ENCODE measurements around the gene TRPT1.

The TRPT1 gene

DNA sequence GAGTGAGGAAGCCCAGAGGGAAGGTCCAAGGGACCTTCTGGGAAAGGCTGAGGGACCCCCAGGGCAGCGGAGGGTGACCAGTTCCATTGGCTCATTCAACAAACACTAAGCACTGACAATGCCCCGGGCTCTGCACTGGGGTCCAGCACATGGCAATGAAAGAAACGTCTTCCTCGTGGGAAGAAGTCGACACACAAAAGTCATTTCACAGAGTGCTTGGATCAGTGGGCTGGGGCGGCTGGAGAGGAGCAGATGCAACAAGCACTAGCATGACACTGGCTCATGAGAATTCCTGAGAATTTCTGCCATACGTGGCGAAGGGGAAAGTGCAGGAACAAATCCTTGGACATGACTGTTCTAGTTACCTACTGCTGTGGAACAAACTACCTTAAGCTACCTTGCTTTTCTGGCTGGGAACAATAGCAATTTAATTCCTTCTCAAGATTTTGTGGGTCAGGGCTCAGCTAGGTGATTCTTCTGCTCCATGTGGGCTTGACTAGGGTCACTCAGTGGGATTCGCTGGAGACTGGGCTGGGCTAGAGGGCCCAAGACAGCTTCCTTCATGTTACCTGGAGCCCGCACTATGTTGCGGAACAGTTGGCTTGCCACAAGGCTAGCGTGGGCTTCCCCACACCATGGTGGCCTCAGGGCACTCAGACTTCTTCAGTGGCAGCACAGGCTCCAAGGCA lies 46.9 kb downstream of the TRPT1 start:
- TF ChIP-seq, protein P1, sequence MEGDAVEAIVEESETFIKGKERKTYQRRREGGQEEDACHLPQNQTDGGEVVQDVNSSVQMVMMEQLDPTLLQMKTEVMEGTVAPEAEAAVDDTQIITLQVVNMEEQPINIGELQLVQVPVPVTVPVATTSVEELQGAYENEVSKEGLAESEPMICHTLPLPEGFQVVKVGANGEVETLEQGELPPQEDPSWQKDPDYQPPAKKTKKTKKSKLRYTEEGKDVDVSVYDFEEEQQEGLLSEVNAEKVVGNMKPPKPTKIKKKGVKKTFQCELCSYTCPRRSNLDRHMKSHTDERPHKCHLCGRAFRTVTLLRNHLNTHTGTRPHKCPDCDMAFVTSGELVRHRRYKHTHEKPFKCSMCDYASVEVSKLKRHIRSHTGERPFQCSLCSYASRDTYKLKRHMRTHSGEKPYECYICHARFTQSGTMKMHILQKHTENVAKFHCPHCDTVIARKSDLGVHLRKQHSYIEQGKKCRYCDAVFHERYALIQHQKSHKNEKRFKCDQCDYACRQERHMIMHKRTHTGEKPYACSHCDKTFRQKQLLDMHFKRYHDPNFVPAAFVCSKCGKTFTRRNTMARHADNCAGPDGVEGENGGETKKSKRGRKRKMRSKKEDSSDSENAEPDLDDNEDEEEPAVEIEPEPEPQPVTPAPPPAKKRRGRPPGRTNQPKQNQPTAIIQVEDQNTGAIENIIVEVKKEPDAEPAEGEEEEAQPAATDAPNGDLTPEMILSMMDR (IDR thresholded peaks at IDR 0.05) = no peak
- Mint-ChIP-seq H3K27ac (no peak overlapping the region), H3K9me3 (peaks cover 6% of the 10 kb centered on the region), H3K4me3 (no peak overlapping the region), H3K36me3 (ENCODE audit: low read depth) (peaks cover 18% of the 10 kb centered on the region), H3K27me3 (ENCODE audit: low read depth, poor library complexity) (peaks cover 2% of the 10 kb centered on the region), H3K4me1 (peaks cover 35% of the 10 kb centered on the region)
- no peak for DNase-seq

DNA sequence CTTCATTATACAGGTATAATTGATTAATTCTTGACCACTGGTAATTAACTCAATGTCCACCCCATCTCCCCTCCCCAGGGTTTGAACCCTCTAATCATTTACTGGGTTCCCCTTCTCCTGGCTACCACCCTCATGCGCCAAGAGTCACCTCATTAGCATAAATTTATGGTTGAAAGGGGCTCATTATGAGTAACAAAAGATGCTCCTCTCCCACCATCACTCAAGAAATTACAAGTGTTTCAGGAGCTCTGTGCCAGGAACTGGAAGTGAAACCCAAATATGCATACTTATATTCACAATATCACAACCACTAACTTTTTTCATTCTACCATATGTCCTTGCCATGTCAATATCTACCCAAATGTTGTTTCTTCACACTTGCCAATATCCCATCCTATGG lies 47.8 kb downstream of the TRPT1 start:
- DNase-seq = no peak
- peaks cover 15% of the 10 kb centered on the region for H3K9me3 Mint-ChIP-seq
- TF ChIP-seq, protein P1 (IDR thresholded peaks at IDR 0.05) = no peak
- no peak overlapping the region for H3K27ac Mint-ChIP-seq
- peaks cover 25% of the 10 kb centered on the region for H3K36me3 Mint-ChIP-seq (ENCODE audit: low read depth)
- H3K27me3 Mint-ChIP-seq (ENCODE audit: low read depth, poor library complexity) = peaks cover 4% of the 10 kb centered on the region
- H3K4me1 Mint-ChIP-seq = peaks cover 26% of the 10 kb centered on the region
- H3K4me3 Mint-ChIP-seq = no peak overlapping the region

DNA sequence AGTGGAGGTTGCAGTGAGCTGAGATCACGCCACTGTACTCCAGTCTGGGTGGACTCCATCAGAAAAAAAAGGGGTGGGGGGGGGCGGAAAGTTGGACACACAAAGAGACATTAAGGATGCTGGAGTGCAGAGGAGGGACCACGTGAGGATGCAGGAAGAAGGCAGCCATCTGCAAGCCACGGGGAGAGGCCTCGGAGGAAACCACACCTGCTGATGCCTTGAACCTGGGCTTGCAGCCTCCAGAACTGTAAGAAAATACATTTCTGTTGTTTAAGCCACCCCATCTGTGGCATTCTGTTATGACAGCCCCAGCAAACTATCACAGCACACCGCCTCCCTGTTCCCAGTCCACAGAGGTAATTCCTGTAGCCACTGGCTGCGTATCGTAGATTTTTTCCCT lies 49.2 kb downstream of the TRPT1 start:
- Mint-ChIP-seq H3K4me3 (no peak overlapping the region), H3K4me1 (peaks cover 15% of the 10 kb centered on the region), H3K27ac (no peak overlapping the region), H3K27me3 (ENCODE audit: low read depth, poor library complexity) (peaks cover 4% of the 10 kb centered on the region), H3K9me3 (peaks cover 15% of the 10 kb centered on the region), H3K36me3 (ENCODE audit: low read depth) (peaks cover 25% of the 10 kb centered on the region)
- TF ChIP-seq, protein P1 (IDR thresholded peaks at IDR 0.05) = no peak
- DNase-seq = no peak
